GM12878 (cell line): ENCODE data around the gene MYRF. TPM values are rescaled to one million over a fixed set of nuclear protein-coding genes. Genes with fewer than 3 reads are reported as not detected.

ENCODE experiments used
- ATAC-seq: fragments of 200-7000 bp; cut with Tn5 transposase; 3 replicates; pipeline ENCODE4 v1.9.1; 2020; ENCODE audit warnings: mild to moderate bottlenecking, moderate library complexity
- BruUV-seq: library from RNA; stranded (reverse); fragments of 400-500 nt; replicated peaks from 2 replicates; lab custom pipeline; 2021; lab: Mats Ljungman, UMichigan
- CTCF ChIA-PET: fragments of 300-600 bp; sonication (Branson Sonifier 250); formaldehyde crosslinking; extraction: SDS; loops from one replicate; lab custom pipeline; 2021; ENCODE audit warnings: inconsistent platforms; lab: Yijun Ruan, JAX
- POLR2A ChIA-PET: fragments of 350-600 bp; formaldehyde crosslinking; extraction: SDS; loops from one replicate; lab custom pipeline; 2021; ENCODE audit warnings: inconsistent platforms; lab: Charles Lee
- RAD21 ChIA-PET: fragments of 300-600 bp; sonication (Branson Sonifier 250); formaldehyde crosslinking; loops from one replicate; lab custom pipeline; 2023; ENCODE audit warnings: antibody characterized with exemption; ENCODE audit not compliant: unreplicated experiment; lab: Charles Lee
- SMC1A ChIA-PET: fragments of 300-600 bp; sonication (Branson Sonifier 250); formaldehyde crosslinking; loops from one replicate; lab custom pipeline; 2023; ENCODE audit not compliant: unreplicated experiment, uncharacterized antibody; lab: Charles Lee
- DNase-seq: peaks from one replicate; pipeline ENCODE4 v3.0.0-alpha.2; 2011; ENCODE audit warnings: low read depth, low spot score
- FAIRE-seq: peaks from 3 replicates; lab custom pipeline; 2011; peaks lifted over from hg19 to GRCh38; lab: Jason Lieb, UNC
- H2AFZ ChIP-seq: 2 replicates; pipeline ENCODE4 v1.6.0; 2011; ENCODE audit warnings: low read depth, low read length, control low read depth; ENCODE audit not compliant: control insufficient read depth
- H3K27ac ChIP-seq: 2 replicates; pipeline ENCODE4 v1.5.1; 2011; ENCODE audit warnings: control low read depth; ENCODE audit not compliant: control insufficient read depth, insufficient read depth
- H3K27me3 ChIP-seq, 2 experiments: replicated peaks in 1 of 2; 2 replicates each; pipeline versions ENCODE4 v1.6.0 to v1.6.1; 2011; ENCODE audit warnings: low read length in 1 of 2; ENCODE audit not compliant: control insufficient read depth in 2 of 2, insufficient read depth in 2 of 2
- H3K36me3 ChIP-seq, 2 experiments: 2 replicates each; pipeline ENCODE4 v1.5.1; 2011; ENCODE audit warnings: low read length in 1 of 2; ENCODE audit not compliant: control insufficient read depth in 2 of 2, insufficient read depth in 2 of 2
- H3K4me1 ChIP-seq: 2 replicates; pipeline ENCODE4 v1.6.1; 2011; ENCODE audit warnings: mild to moderate bottlenecking, low read length, moderate library complexity, mixed read lengths; ENCODE audit not compliant: control insufficient read depth, insufficient read depth
- H3K4me2 ChIP-seq: 2 replicates; pipeline ENCODE4 v1.6.0; 2011; ENCODE audit warnings: control low read depth; ENCODE audit not compliant: control insufficient read depth, insufficient read depth
- H3K4me3 ChIP-seq: fragments of 200-600 bp; sonication (generic); 2 replicates; pipeline ENCODE4 v1.5.1; 2016
- H3K79me2 ChIP-seq: 2 replicates; pipeline ENCODE4 v1.6.0; 2011; ENCODE audit warnings: low read length; ENCODE audit not compliant: control insufficient read depth, insufficient read depth
- H3K9ac ChIP-seq: 2 replicates; pipeline ENCODE4 v1.8.0; 2011; ENCODE audit warnings: low read length, control low read depth, mixed read lengths; ENCODE audit not compliant: control insufficient read depth, insufficient read depth
- H3K9me3 ChIP-seq: replicated peaks from 3 replicates; pipeline ENCODE4 v1.5.1; 2011; ENCODE audit warnings: mild to moderate bottlenecking, low read length; ENCODE audit not compliant: control insufficient read depth, insufficient read depth
- H4K20me1 ChIP-seq: 2 replicates; pipeline ENCODE4 v1.6.0; 2011; ENCODE audit not compliant: control insufficient read depth, insufficient read depth
- ASH2L ChIP-seq: fragments of 300-600, 200-600 bp; sonication (generic); IDR thresholded peaks from 2 replicates; pipeline ENCODE4 v1.6.1; 2017; ENCODE audit warnings: low read depth, mild to moderate bottlenecking, borderline replicate concordance
- EP300 ChIP-seq, 2 experiments: fragments of 150-350 bp in 1 of 2; IDR thresholded peaks; 2 replicates each; pipeline ENCODE4 v1.6.1; 2011 to 2012; ENCODE audit warnings: low read depth in 2 of 2, low read length in 2 of 2, borderline replicate concordance in 1 of 2, improper control_type of control experiment in 1 of 2, inconsistent platforms in 1 of 2; ENCODE audit not compliant: control insufficient read depth in 1 of 2
- MEF2B ChIP-seq: fragments of 450-650 bp; IDR thresholded peaks from 2 replicates; pipeline ENCODE4 v1.6.1; 2018; ENCODE audit warnings: mild to moderate bottlenecking, moderate library complexity; ENCODE audit not compliant: partially characterized antibody, poor library complexity, severe bottlenecking
- MXI1 ChIP-seq: fragments of 150-350 bp; IDR thresholded peaks from 2 replicates; pipeline ENCODE4 v1.6.1; 2011; ENCODE audit warnings: low read depth, mild to moderate bottlenecking, inconsistent platforms, low read length, improper control_type of control experiment
- ZNF274 ChIP-seq: IDR thresholded peaks from one replicate; pipeline ENCODE4 v1.8.0; 2011; ENCODE audit not compliant: insufficient read length, insufficient read depth
- WGBS: methylation state at CpG from one replicate; pipeline ENCODE4 v1.1.6; 2016; ENCODE audit warnings: low lambda C conversion rate; ENCODE audit not compliant: insufficient replicate concordance, insufficient coverage; ENCODE audit errors: missing lambda C conversion rate; 5-methylcytosine and 5-hydroxymethylcytosine counted together
- in situ Hi-C: fragments of 300-500 bp; cut with MboI; formaldehyde crosslinking; loops from 9 replicates; pipeline ENCODE4 v1.14.3; 2018; ENCODE audit warnings: mixed read lengths
- intact Hi-C: fragments of 100-400 bp; cut with micrococcal nuclease; formaldehyde crosslinking; loops from one replicate; pipeline ENCODE4 v1.14.2; 2022; ENCODE audit not compliant: unreplicated experiment
- polyA plus RNA-seq, 11 experiments: library from polyadenylated mRNA; depleted of rRNA in 4 of 11; unstranded in 6 of 11; stranded (reverse) in 5 of 11; fragments of >200 nt; fragmentation: Nextera tagmentation in 4 of 11; fragmentation: Illumina TruSeq in 1 of 11; extraction: Ambion mirVana in 4 of 11; extraction: Trizol in 1 of 11; gene quantifications; 1 replicate in 1 of 11; 2 replicates in 10 of 11; pipeline versions ENCODE4 v1.2.1 to v1.2.3, GENCODE V29; 2011 to 2016; ENCODE audit warnings: inconsistent platforms in 2 of 11, missing spikeins in 2 of 11, low read depth in 1 of 11
- total RNA-seq, 4 experiments: library from RNA; depleted of rRNA in 3 of 4; stranded (reverse); fragments of >200 nt in 3 of 4; fragmentation: Illumina TruSeq in 1 of 4; extraction: Trizol in 1 of 4; gene quantifications; 2 replicates each; pipeline versions ENCODE4 v1.2.1 to v1.2.3, GENCODE V29; 2013 to 2021
- TF ChIP-seq, protein P1 (sequence below): IDR thresholded peaks from 2 replicates; pipeline ENCODE4 v1.6.1; 2011; ENCODE audit warnings: mild to moderate bottlenecking, low read depth, low read length, moderate library complexity; ENCODE audit not compliant: insufficient replicate concordance
- TF ChIP-seq, protein P2 (sequence below): fragments of 450-650 bp; formaldehyde crosslinking; IDR thresholded peaks from 2 replicates; pipeline ENCODE4 v1.4.0; 2022; ENCODE audit warnings: mild to moderate bottlenecking, moderate library complexity
- TF ChIP-seq, protein P3 (sequence below), 3 experiments: IDR thresholded peaks in 2 of 3; conservative IDR thresholded peaks in 1 of 3; 2 replicates each; pipeline ENCODE4 v1.5.1; 2011; ENCODE audit warnings: low read depth in 3 of 3, low read length in 3 of 3, mild to moderate bottlenecking in 3 of 3, control low read depth in 2 of 3, moderate library complexity in 2 of 3, inconsistent platforms in 1 of 3, mixed read lengths in 1 of 3; ENCODE audit not compliant: control insufficient read depth in 2 of 3, insufficient read depth in 1 of 3; ENCODE audit errors: extremely low read depth in 1 of 3

MYRF gene
- total and polyA plus RNA-seq, 10 of the 15 experiments (the other 5 are each of a cell fraction or from before 2014, with no cell fraction given): 0.27 to 15.6 (median 0.89) TPM

- ChIA-PET SMC1A (no interaction called here), RAD21 (no interaction called here), CTCF (interaction anchor here (0.9 to 2.0 kb wide), 3 partner anchors 11 to 204 kb away, joined by 3 to 5 read pairs (median 4); no protein-coding TSS in a partner anchor), POLR2A (no interaction called here)
- ATAC-seq: no peak
- intact Hi-C loops: no loop called here
- Histone ChIP-seq H3K4me3 (no peak overlapping the region), H3K36me3 (no peaks in the 10 kb centered on the region), H3K27me3 (no peaks in the 10 kb centered on the region), H4K20me1 (no peaks in the 10 kb centered on the region), H3K79me2 (no peaks in the 10 kb centered on the region), H3K4me1 (no peaks in the 10 kb centered on the region), H3K4me2 (no peak overlapping the region), H2AFZ (no peak overlapping the region), H3K9ac (no peak overlapping the region), H3K9me3 (no peaks in the 10 kb centered on the region), H3K27ac (no peak overlapping the region)
- TF ChIP-seq EP300 (IDR thresholded peaks at IDR 0.05; ENCODE audit: borderline replicate concordance in 1 of 2, control insufficient read depth in 1 of 2, low read depth in 2 of 2, low read length in 2 of 2) (no peak), ASH2L (no peak), MEF2B (no peak), MXI1 (no peak), ZNF274 (no peak)
- TF ChIP-seq, protein P1, sequence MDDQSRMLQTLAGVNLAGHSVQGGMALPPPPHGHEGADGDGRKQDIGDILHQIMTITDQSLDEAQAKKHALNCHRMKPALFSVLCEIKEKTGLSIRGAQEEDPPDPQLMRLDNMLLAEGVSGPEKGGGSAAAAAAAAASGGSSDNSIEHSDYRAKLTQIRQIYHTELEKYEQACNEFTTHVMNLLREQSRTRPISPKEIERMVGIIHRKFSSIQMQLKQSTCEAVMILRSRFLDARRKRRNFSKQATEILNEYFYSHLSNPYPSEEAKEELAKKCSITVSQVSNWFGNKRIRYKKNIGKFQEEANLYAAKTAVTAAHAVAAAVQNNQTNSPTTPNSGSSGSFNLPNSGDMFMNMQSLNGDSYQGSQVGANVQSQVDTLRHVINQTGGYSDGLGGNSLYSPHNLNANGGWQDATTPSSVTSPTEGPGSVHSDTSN: no peak
- TF ChIP-seq, protein P2, sequence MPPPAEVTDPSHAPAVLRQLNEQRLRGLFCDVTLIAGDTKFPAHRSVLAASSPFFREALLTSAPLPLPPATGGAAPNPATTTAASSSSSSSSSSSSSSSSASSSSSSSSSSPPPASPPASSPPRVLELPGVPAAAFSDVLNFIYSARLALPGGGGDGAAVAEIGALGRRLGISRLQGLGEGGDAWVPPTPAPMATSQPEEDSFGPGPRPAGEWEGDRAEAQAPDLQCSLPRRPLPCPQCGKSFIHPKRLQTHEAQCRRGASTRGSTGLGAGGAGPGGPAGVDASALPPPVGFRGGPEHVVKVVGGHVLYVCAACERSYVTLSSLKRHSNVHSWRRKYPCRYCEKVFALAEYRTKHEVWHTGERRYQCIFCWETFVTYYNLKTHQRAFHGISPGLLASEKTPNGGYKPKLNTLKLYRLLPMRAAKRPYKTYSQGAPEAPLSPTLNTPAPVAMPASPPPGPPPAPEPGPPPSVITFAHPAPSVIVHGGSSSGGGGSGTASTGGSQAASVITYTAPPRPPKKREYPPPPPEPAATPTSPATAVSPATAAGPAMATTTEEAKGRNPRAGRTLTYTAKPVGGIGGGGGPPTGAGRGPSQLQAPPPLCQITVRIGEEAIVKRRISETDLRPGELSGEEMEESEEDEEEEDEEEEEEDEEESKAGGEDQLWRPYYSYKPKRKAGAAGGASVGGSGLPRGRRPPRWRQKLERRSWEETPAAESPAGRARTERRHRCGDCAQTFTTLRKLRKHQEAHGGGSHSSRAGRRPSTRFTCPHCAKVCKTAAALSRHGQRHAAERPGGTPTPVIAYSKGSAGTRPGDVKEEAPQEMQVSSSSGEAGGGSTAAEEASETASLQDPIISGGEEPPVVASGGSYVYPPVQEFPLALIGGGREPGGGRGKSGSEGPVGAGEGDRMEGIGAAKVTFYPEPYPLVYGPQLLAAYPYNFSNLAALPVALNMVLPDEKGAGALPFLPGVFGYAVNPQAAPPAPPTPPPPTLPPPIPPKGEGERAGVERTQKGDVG: no peak
- TF ChIP-seq, protein P3, sequence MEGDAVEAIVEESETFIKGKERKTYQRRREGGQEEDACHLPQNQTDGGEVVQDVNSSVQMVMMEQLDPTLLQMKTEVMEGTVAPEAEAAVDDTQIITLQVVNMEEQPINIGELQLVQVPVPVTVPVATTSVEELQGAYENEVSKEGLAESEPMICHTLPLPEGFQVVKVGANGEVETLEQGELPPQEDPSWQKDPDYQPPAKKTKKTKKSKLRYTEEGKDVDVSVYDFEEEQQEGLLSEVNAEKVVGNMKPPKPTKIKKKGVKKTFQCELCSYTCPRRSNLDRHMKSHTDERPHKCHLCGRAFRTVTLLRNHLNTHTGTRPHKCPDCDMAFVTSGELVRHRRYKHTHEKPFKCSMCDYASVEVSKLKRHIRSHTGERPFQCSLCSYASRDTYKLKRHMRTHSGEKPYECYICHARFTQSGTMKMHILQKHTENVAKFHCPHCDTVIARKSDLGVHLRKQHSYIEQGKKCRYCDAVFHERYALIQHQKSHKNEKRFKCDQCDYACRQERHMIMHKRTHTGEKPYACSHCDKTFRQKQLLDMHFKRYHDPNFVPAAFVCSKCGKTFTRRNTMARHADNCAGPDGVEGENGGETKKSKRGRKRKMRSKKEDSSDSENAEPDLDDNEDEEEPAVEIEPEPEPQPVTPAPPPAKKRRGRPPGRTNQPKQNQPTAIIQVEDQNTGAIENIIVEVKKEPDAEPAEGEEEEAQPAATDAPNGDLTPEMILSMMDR (IDR thresholded peaks at IDR 0.05 in 2 of 3, conservative IDR thresholded peaks at IDR 0.05 in 1 of 3; ENCODE audit: control insufficient read depth in 2 of 3, extremely low read depth in 1 of 3, insufficient read depth in 1 of 3, low read depth in 3 of 3, low read length in 3 of 3): no peak
- in situ Hi-C loops: no loop called here
- BruUV-seq: no TSS peak
- no peak for DNase-seq
- WGBS: 69% methylated on average over 22 of the region's 23 CpGs
- FAIRE-seq: no peak
These were observed 11.6 kb downstream of the MYRF start for GRCh38 chr11:61763930-61764605.
